H9 (cell line): ENCODE data around the gene DNAJC30. TPM values are rescaled to one million over a fixed set of nuclear protein-coding genes. Genes with fewer than 3 reads are reported as not detected.

Source experiments
- DNase-seq: peaks from one replicate; pipeline ENCODE4 v3.0.0-alpha.2; 2017
- H2AFZ ChIP-seq: one replicate; pipeline ENCODE4 v1.6.1; 2013; ENCODE audit warnings: mild to moderate bottlenecking, low read length, control low read depth, moderate library complexity
- H2AK5ac ChIP-seq: 2 replicates; pipeline ENCODE4 v1.6.1; 2013; ENCODE audit warnings: low read length, control low read depth, mixed read lengths; ENCODE audit not compliant: insufficient read length
- H2BK120ac ChIP-seq: one replicate; pipeline ENCODE4 v1.6.1; 2013; ENCODE audit warnings: low read depth, mild to moderate bottlenecking, low read length, control low read depth, inconsistent platforms; ENCODE audit not compliant: poor library complexity, severe bottlenecking
- H2BK12ac ChIP-seq: 2 replicates; pipeline ENCODE4 v1.6.1; 2013; ENCODE audit warnings: low read length, control low read depth, mixed read lengths, low read depth; ENCODE audit not compliant: insufficient read length
- H2BK15ac ChIP-seq: 2 replicates; pipeline ENCODE4 v1.6.1; 2013; ENCODE audit warnings: low read depth, low read length, control low read depth
- H2BK20ac ChIP-seq: one replicate; pipeline ENCODE4 v1.6.1; 2013; ENCODE audit warnings: low read depth, mild to moderate bottlenecking, low read length, control low read depth, inconsistent platforms; ENCODE audit not compliant: poor library complexity, severe bottlenecking
- H2BK5ac ChIP-seq: 2 replicates; pipeline ENCODE4 v1.6.1; 2013; ENCODE audit warnings: low read length, control low read depth, mixed read lengths; ENCODE audit not compliant: insufficient read length
- H3K14ac ChIP-seq: 2 replicates; pipeline ENCODE4 v1.6.1; 2013; ENCODE audit warnings: low read length, control low read depth; ENCODE audit not compliant: insufficient read depth
- H3K18ac ChIP-seq: 2 replicates; pipeline ENCODE4 v1.6.1; 2013; ENCODE audit warnings: low read depth, mild to moderate bottlenecking, mixed read lengths, low read length, control low read depth; ENCODE audit not compliant: insufficient read length
- H3K23ac ChIP-seq: 2 replicates; pipeline ENCODE4 v1.6.1; 2013; ENCODE audit warnings: low read length, control low read depth, mixed read lengths, low read depth; ENCODE audit not compliant: insufficient read length
- H3K23me2 ChIP-seq: 2 replicates; pipeline ENCODE4 v1.6.1; 2013; ENCODE audit warnings: low read depth, mild to moderate bottlenecking, mixed read lengths, low read length, control low read depth; ENCODE audit not compliant: insufficient read length, poor library complexity, severe bottlenecking
- H3K27ac ChIP-seq: 2 replicates; pipeline ENCODE4 v1.5.1; 2013; ENCODE audit warnings: low read length, control low read depth, mixed read lengths, low read depth; ENCODE audit not compliant: insufficient read length
- H3K27me3 ChIP-seq: 2 replicates; pipeline ENCODE4 v1.6.1; 2013; ENCODE audit warnings: low read length, control low read depth, inconsistent platforms; ENCODE audit not compliant: insufficient read depth
- H3K4ac ChIP-seq: 2 replicates; pipeline ENCODE4 v1.6.1; 2013; ENCODE audit warnings: low read depth, mild to moderate bottlenecking, control low read depth, inconsistent platforms, low read length, moderate library complexity
- H3K4me1 ChIP-seq: 2 replicates; pipeline ENCODE4 v1.6.1; 2013; ENCODE audit warnings: low read length, control low read depth, inconsistent platforms; ENCODE audit not compliant: insufficient read depth
- H3K4me2 ChIP-seq: 2 replicates; pipeline ENCODE4 v1.6.1; 2013; ENCODE audit warnings: low read length, control low read depth, mixed read lengths; ENCODE audit not compliant: insufficient read length, insufficient read depth
- H3K56ac ChIP-seq: 2 replicates; pipeline ENCODE4 v1.6.1; 2013; ENCODE audit warnings: low read depth, mild to moderate bottlenecking, mixed read lengths, low read length, control low read depth; ENCODE audit not compliant: insufficient read length
- H3K79me1 ChIP-seq: 2 replicates; pipeline ENCODE4 v1.6.1; 2013; ENCODE audit warnings: low read depth, mild to moderate bottlenecking, moderate library complexity, low read length, control low read depth, inconsistent platforms; ENCODE audit not compliant: insufficient read depth, poor library complexity, severe bottlenecking
- H3K79me2 ChIP-seq: 2 replicates; pipeline ENCODE4 v1.6.1; 2013; ENCODE audit warnings: low read length, control low read depth, inconsistent platforms; ENCODE audit not compliant: insufficient read depth
- H3K9ac ChIP-seq: 2 replicates; pipeline ENCODE4 v1.6.1; 2013; ENCODE audit warnings: low read length, control low read depth, mixed read lengths; ENCODE audit not compliant: insufficient read length; ENCODE audit errors: extremely low read depth
- H3K9me3 ChIP-seq: one replicate; pipeline ENCODE4 v1.6.1; 2013; ENCODE audit warnings: low read depth, low read length, inconsistent platforms; ENCODE audit not compliant: control insufficient read depth
- H3T11ph ChIP-seq: one replicate; pipeline ENCODE4 v1.6.1; 2013; ENCODE audit warnings: mild to moderate bottlenecking, low read length, control low read depth, inconsistent platforms
- H4K20me1 ChIP-seq: one replicate; pipeline ENCODE4 v1.6.1; 2013; ENCODE audit not compliant: control insufficient read depth, insufficient read length, insufficient read depth
- H4K5ac ChIP-seq: 2 replicates; pipeline ENCODE4 v1.6.1; 2013; ENCODE audit warnings: low read depth, mild to moderate bottlenecking, mixed read lengths, low read length, control low read depth; ENCODE audit not compliant: insufficient read length
- H4K8ac ChIP-seq: replicated peaks from 2 replicates; pipeline ENCODE4 v1.6.1; 2013; ENCODE audit warnings: low read length, control low read depth, mixed read lengths, low read depth; ENCODE audit not compliant: insufficient read length
- H4K91ac ChIP-seq: 2 replicates; pipeline ENCODE4 v1.6.1; 2013; ENCODE audit warnings: low read depth, mild to moderate bottlenecking, moderate library complexity, mixed read lengths, low read length, control low read depth; ENCODE audit not compliant: insufficient read length
- H3K27ac Mint-ChIP-seq, 3 experiments: 2 replicates in 2 of 3; 3 replicates in 1 of 3; pipeline ENCODE4 v1.8.0; 2020 to 2021; ENCODE audit warnings: mixed read lengths in 3 of 3, mild to moderate bottlenecking in 1 of 3, moderate library complexity in 1 of 3
- H3K27me3 Mint-ChIP-seq: 2 replicates; pipeline ENCODE4 v1.8.0; 2021; ENCODE audit warnings: low read depth, mild to moderate bottlenecking, moderate library complexity, mixed read lengths
- H3K36me3 Mint-ChIP-seq, 3 experiments: 2 replicates in 2 of 3; 3 replicates in 1 of 3; pipeline ENCODE4 v1.8.0; 2020 to 2021; ENCODE audit warnings: low read depth in 3 of 3, mixed read lengths in 3 of 3; ENCODE audit not compliant: insufficient read depth in 1 of 3
- H3K4me1 Mint-ChIP-seq, 2 experiments: 2 replicates each; pipeline ENCODE4 v1.8.0; 2020; ENCODE audit warnings: mixed read lengths in 2 of 2
- H3K4me3 Mint-ChIP-seq, 2 experiments: 2 replicates in 1 of 2; 3 replicates in 1 of 2; pipeline ENCODE4 v1.8.0; 2020 to 2021; ENCODE audit warnings: mild to moderate bottlenecking in 2 of 2, mixed read lengths in 2 of 2, moderate library complexity in 1 of 2
- H3K9me3 Mint-ChIP-seq, 2 experiments: 2 replicates in 1 of 2; 3 replicates in 1 of 2; pipeline ENCODE4 v1.8.0; 2020; ENCODE audit warnings: mild to moderate bottlenecking in 2 of 2, mixed read lengths in 2 of 2, moderate library complexity in 1 of 2
- WGBS: extraction: QIAGEN DNeasy Blood & Tissue Kit; methylation state at CpG from one replicate; pipeline ENCODE4 v1.1.7; 2013; ENCODE audit warnings: missing lambda C conversion rate, low lambda C conversion rate, mixed read lengths; ENCODE audit not compliant: insufficient read length; ENCODE audit errors: extremely low coverage; 5-methylcytosine and 5-hydroxymethylcytosine counted together
- total RNA-seq: library from RNA; stranded (reverse); gene quantifications from 2 replicates; pipeline ENCODE4 v1.2.1, GENCODE V29; 2021
- TF ChIP-seq, protein P1 (sequence below): fragments of 200-600 bp; sonication (generic); conservative IDR thresholded peaks from 3 replicates; pipeline ENCODE4 v1.8.0; 2021; ENCODE audit warnings: antibody characterized with exemption, mild to moderate bottlenecking

The DNAJC30 gene
- total RNA-seq, 1 experiment from 2014 or later = 8.1 TPM

DNA sequence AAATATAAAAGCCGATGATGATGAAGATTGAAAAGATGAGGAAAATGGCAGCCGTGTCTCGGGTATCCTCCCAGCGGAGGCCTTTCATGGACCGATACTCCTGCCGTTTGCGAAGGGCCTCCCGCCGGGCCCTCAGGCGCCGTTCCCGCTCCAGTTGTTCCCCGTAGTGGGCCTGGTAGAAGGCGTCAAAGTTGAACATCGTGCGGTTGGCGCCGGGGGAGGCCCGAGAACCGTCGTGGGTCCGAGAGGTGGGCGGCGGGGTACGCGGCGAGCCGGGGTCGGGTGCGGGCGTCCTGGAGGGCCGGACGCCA, 553 bp downstream of the DNAJC30 start:
- no peaks in the 10 kb centered on the region for H3K9me3 ChIP-seq
- Mint-ChIP-seq H3K36me3 (peaks cover 24 to 43% (median 31%) of the 10 kb centered on the region in 3 experiments), H3K9me3 (no peaks in the 10 kb centered on the region), H3K4me1 (peaks cover 14 to 23% of the 10 kb centered on the region in 2 experiments), H3K4me3 (peak overlapping the region; percentile 90 to 98), H3K27me3 (no peaks in the 10 kb centered on the region), H3K27ac (peak overlapping the region in 2 of 3 experiments; percentile 59 to 61; a peak in 5 of 7 replicates)
- peak overlapping the region; percentile 97 for H3K18ac ChIP-seq
- peaks cover 3% of the 10 kb centered on the region for H4K20me1 ChIP-seq
- H4K8ac ChIP-seq = no peak overlapping the region
- H3K4me2 ChIP-seq = peak overlapping the region; percentile 79
- no peak overlapping the region for H2BK20ac ChIP-seq
- H3K56ac ChIP-seq = no peak overlapping the region
- H3T11ph ChIP-seq = no peak overlapping the region
- peaks cover 12% of the 10 kb centered on the region for H3K23me2 ChIP-seq
- H3K14ac ChIP-seq = peak overlapping the region; percentile 94
- H4K5ac ChIP-seq = peak overlapping the region; percentile 74
- no peak overlapping the region for H2AFZ ChIP-seq
- WGBS = no CpG with 5 or more reads among the region's 33 CpGs
- DNase-seq = no peak
- H3K4ac ChIP-seq = no peak overlapping the region
- no peak overlapping the region for H2AK5ac ChIP-seq
- peaks cover 19% of the 10 kb centered on the region for H3K79me1 ChIP-seq
- TF ChIP-seq, protein P1, sequence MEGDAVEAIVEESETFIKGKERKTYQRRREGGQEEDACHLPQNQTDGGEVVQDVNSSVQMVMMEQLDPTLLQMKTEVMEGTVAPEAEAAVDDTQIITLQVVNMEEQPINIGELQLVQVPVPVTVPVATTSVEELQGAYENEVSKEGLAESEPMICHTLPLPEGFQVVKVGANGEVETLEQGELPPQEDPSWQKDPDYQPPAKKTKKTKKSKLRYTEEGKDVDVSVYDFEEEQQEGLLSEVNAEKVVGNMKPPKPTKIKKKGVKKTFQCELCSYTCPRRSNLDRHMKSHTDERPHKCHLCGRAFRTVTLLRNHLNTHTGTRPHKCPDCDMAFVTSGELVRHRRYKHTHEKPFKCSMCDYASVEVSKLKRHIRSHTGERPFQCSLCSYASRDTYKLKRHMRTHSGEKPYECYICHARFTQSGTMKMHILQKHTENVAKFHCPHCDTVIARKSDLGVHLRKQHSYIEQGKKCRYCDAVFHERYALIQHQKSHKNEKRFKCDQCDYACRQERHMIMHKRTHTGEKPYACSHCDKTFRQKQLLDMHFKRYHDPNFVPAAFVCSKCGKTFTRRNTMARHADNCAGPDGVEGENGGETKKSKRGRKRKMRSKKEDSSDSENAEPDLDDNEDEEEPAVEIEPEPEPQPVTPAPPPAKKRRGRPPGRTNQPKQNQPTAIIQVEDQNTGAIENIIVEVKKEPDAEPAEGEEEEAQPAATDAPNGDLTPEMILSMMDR = no peak
- H3K27ac ChIP-seq = no peak overlapping the region
- no peak overlapping the region for H3K23ac ChIP-seq
- H2BK120ac ChIP-seq = no peak overlapping the region
- peak overlapping the region; percentile 84 for H3K9ac ChIP-seq
- no peak overlapping the region for H4K91ac ChIP-seq
- no peaks in the 10 kb centered on the region for H3K27me3 ChIP-seq
- H2BK5ac ChIP-seq = no peak overlapping the region
- H2BK15ac ChIP-seq = no peak overlapping the region
- H3K4me1 ChIP-seq = peaks cover 4% of the 10 kb centered on the region; the same call in 1 of the 2 replicates
- no peak overlapping the region for H2BK12ac ChIP-seq
- peaks cover 23% of the 10 kb centered on the region; the same call in 1 of the 2 replicates for H3K79me2 ChIP-seq
